CD14-positive monocyte (primary cell): ENCODE measurements around the gene KIF13A. TPM values are rescaled to one million over a fixed set of nuclear protein-coding genes. Genes with fewer than 3 reads are reported as not detected.

ENCODE experiments used
- DNase-seq, 3 donors: peaks; one replicate each; pipeline ENCODE4 v3.0.0-alpha.2; 2011 to 2022
- H2AFZ ChIP-seq: 2 replicates; pipeline ENCODE4 v1.6.0; 2012; ENCODE audit warnings: mild to moderate bottlenecking, low read depth, low read length, inconsistent platforms; ENCODE audit not compliant: insufficient read depth, poor library complexity, severe bottlenecking
- H3K27ac ChIP-seq, 2 donors: 1 replicate in 1 of 2; 2 replicates in 1 of 2; pipeline ENCODE4 v1.5.1; 2012 to 2013; ENCODE audit warnings: low read length in 2 of 2, control low read depth in 1 of 2, inconsistent platforms in 1 of 2, low read depth in 1 of 2, mild to moderate bottlenecking in 1 of 2
- H3K27me3 ChIP-seq, 2 donors: one replicate each; pipeline versions ENCODE4 v1.6.0 to v1.6.1; 2011 to 2013; ENCODE audit warnings: low read length in 2 of 2; ENCODE audit not compliant: control insufficient read depth in 2 of 2, insufficient read depth in 2 of 2
- H3K36me3 ChIP-seq, 2 donors: replicated peaks in 1 of 2; 1 replicate in 1 of 2; 2 replicates in 1 of 2; pipeline versions ENCODE4 v1.5.1 to v1.6.1; 2012 to 2013; ENCODE audit warnings: low read length in 2 of 2, control low read depth in 1 of 2, inconsistent platforms in 1 of 2, mild to moderate bottlenecking in 1 of 2; ENCODE audit not compliant: insufficient read depth in 2 of 2, control insufficient read depth in 1 of 2
- H3K4me1 ChIP-seq, 2 donors: 1 replicate in 1 of 2; 2 replicates in 1 of 2; pipeline versions ENCODE4 v1.5.1 to v1.6.1; 2012 to 2013; ENCODE audit warnings: low read length in 2 of 2, control low read depth in 1 of 2, inconsistent platforms in 1 of 2, mild to moderate bottlenecking in 1 of 2, moderate library complexity in 1 of 2; ENCODE audit not compliant: insufficient read depth in 2 of 2, control insufficient read depth in 1 of 2
- H3K4me2 ChIP-seq: replicated peaks from 2 replicates; pipeline ENCODE3; 2012; ENCODE audit warnings: low read length, moderate library complexity, mild to moderate bottlenecking; ENCODE audit not compliant: poor library complexity, severe bottlenecking; ENCODE audit errors: extremely low read depth
- H3K4me3 ChIP-seq, 3 experiments: fragments of 200-600 bp in 1 of 3; sonication (generic) in 1 of 3; replicated peaks in 1 of 3; 1 replicate in 2 of 3; 2 replicates in 1 of 3; pipeline ENCODE4 v1.5.1; 2011 to 2013; ENCODE audit warnings: low read length in 3 of 3, mild to moderate bottlenecking in 3 of 3, control low read depth in 2 of 3, low read depth in 2 of 3, inconsistent platforms in 1 of 3, moderate library complexity in 1 of 3
- H3K79me2 ChIP-seq: 2 replicates; pipeline ENCODE4 v1.6.0; 2012; ENCODE audit warnings: mild to moderate bottlenecking, control low read depth, inconsistent platforms, low read length, moderate library complexity; ENCODE audit not compliant: insufficient read depth
- H3K9ac ChIP-seq: 2 replicates; pipeline ENCODE4 v1.6.0; 2017; ENCODE audit warnings: low read length, mild to moderate bottlenecking; ENCODE audit not compliant: insufficient read depth, poor library complexity, severe bottlenecking
- H3K9me3 ChIP-seq, 2 donors: replicated peaks in 1 of 2; 1 replicate in 1 of 2; 2 replicates in 1 of 2; pipeline versions ENCODE4 v1.5.1 to v1.6.1; 2012 to 2013; ENCODE audit warnings: low read length in 2 of 2, control low read depth in 1 of 2; ENCODE audit not compliant: control insufficient read depth in 1 of 2, insufficient read depth in 1 of 2
- H4K20me1 ChIP-seq: 2 replicates; pipeline ENCODE4 v1.6.0; 2012; ENCODE audit warnings: mild to moderate bottlenecking, low read length, control low read depth, moderate library complexity; ENCODE audit not compliant: insufficient read depth
- H3K27ac Mint-ChIP-seq, 7 donors: one replicate each; pipeline ENCODE4 v1.8.0; 2020; ENCODE audit warnings: mild to moderate bottlenecking in 7 of 7, mixed read lengths in 7 of 7, moderate library complexity in 6 of 7, inconsistent platforms in 2 of 7
- H3K27me3 Mint-ChIP-seq, 3 donors: one replicate each; pipeline ENCODE4 v1.8.0; 2021 to 2022; ENCODE audit warnings: low read depth in 3 of 3, mild to moderate bottlenecking in 3 of 3, mixed read lengths in 3 of 3, moderate library complexity in 3 of 3, inconsistent platforms in 1 of 3
- H3K36me3 Mint-ChIP-seq, 2 donors: one replicate each; pipeline ENCODE4 v1.8.0; 2020; ENCODE audit warnings: mixed read lengths in 2 of 2, inconsistent platforms in 1 of 2, mild to moderate bottlenecking in 1 of 2
- H3K4me1 Mint-ChIP-seq: one replicate; pipeline ENCODE4 v1.8.0; 2020; ENCODE audit warnings: mild to moderate bottlenecking, mixed read lengths
- H3K4me3 Mint-ChIP-seq, 2 donors: one replicate each; pipeline ENCODE4 v1.8.0; 2020; ENCODE audit warnings: mild to moderate bottlenecking in 2 of 2, mixed read lengths in 2 of 2, moderate library complexity in 1 of 2
- H3K9me3 Mint-ChIP-seq, 7 donors: one replicate each; pipeline ENCODE4 v1.8.0; 2020 to 2022; ENCODE audit warnings: mixed read lengths in 7 of 7, mild to moderate bottlenecking in 6 of 7, moderate library complexity in 6 of 7, inconsistent platforms in 2 of 7
- CTCF ChIP-seq: fragments of 200-600 bp; IDR thresholded peaks from one replicate; pipeline ENCODE4 v1.8.0; 2022; ENCODE audit warnings: antibody characterized with exemption, mild to moderate bottlenecking
- WGBS: methylation state at CpG from one replicate; pipeline ENCODE4 v1.1.5; 2013; ENCODE audit warnings: missing lambda C conversion rate; ENCODE audit not compliant: insufficient coverage; 5-methylcytosine and 5-hydroxymethylcytosine counted together
- intact Hi-C, 2 donors: fragments of 100-400 bp; cut with micrococcal nuclease; formaldehyde crosslinking; loops; one replicate each; pipeline versions ENCODE4 v1.15.0 to v1.15.1; 2023
- polyA plus RNA-seq, 3 donors: library from polyadenylated mRNA; depleted of rRNA in 1 of 3; unstranded in 2 of 3; stranded (reverse) in 1 of 3; fragments of 300-500 nt in 2 of 3; fragments of >200 nt in 1 of 3; fragmentation: Illumina TruSeq in 2 of 3; gene quantifications; 1 replicate in 2 of 3; 2 replicates in 1 of 3; pipeline ENCODE4 v1.2.3, GENCODE V29; 2012 to 2021

Gene KIF13A
- polyA plus RNA-seq, 3 donors, result 2.9 to 28.4 (median 6.0) TPM

GRCh38 chr6:17964633-17965032 is 22.8 kb downstream of the KIF13A start:
- peaks cover 97% of the 10 kb centered on the region for H3K79me2 ChIP-seq
- no CpG with 5 or more reads among the region's 8 CpGs for WGBS

GRCh38 chr6:17962436-17963031 is 24.9 kb downstream of the KIF13A start:
- H3K27me3 ChIP-seq, result no peaks in the 10 kb centered on the region
- H3K9me3 ChIP-seq, result no peaks in the 10 kb centered on the region
- peaks cover 4 to 9% of the 10 kb centered on the region in 2 donors for H3K4me1 ChIP-seq
- no peak overlapping the region for H2AFZ ChIP-seq
- no peak overlapping the region for H3K4me3 ChIP-seq
- no peak for TF ChIP-seq CTCF
- no peaks in the 10 kb centered on the region for H3K36me3 ChIP-seq
- Mint-ChIP-seq H3K27me3 (peaks cover 0 to under 1% (median 0%) of the 10 kb centered on the region in 3 donors), H3K9me3 (peaks cover 0 to 2% (median 0%) of the 10 kb centered on the region in 7 donors), H3K36me3 (peaks cover 7 to 14% of the 10 kb centered on the region in 2 donors), H3K4me3 (peak overlapping the region in 1 of 2 donors; percentile 43), H3K4me1 (peaks cover 14% of the 10 kb centered on the region), H3K27ac (peak overlapping the region; percentile 3 to 76 (median 62))
- intact Hi-C loops, result no loop called here
- no peak overlapping the region for H3K27ac ChIP-seq
- 0% methylated on average over 4 of the region's 6 CpGs for WGBS
- H3K4me2 ChIP-seq, result peak overlapping the region; percentile 26
- peaks cover 98% of the 10 kb centered on the region for H3K79me2 ChIP-seq
- H4K20me1 ChIP-seq, result peaks cover 99% of the 10 kb centered on the region
- DNase-seq, result no peak
- H3K9ac ChIP-seq, result no peak overlapping the region

More at GRCh38 chr6:17964633-17965032, 22.8 kb downstream of the KIF13A start:
- no peak overlapping the region for H3K4me2 ChIP-seq
- intact Hi-C loops, result no loop called here
- Mint-ChIP-seq H3K27me3 (no peaks in the 10 kb centered on the region), H3K4me1 (peaks cover 17% of the 10 kb centered on the region), H3K36me3 (peaks cover 7 to 10% of the 10 kb centered on the region in 2 donors), H3K9me3 (peaks cover 0 to 2% (median 0%) of the 10 kb centered on the region in 7 donors), H3K27ac (peak overlapping the region in 1 of 7 donors; percentile 56), H3K4me3 (no peak overlapping the region)
- no peaks in the 10 kb centered on the region for H3K36me3 ChIP-seq
- H3K9me3 ChIP-seq, result no peaks in the 10 kb centered on the region
- H3K4me3 ChIP-seq, result no peak overlapping the region
- H2AFZ ChIP-seq, result no peak overlapping the region
- no peak overlapping the region for H3K27ac ChIP-seq
- no peaks in the 10 kb centered on the region for H3K27me3 ChIP-seq
- H3K9ac ChIP-seq, result no peak overlapping the region
- TF ChIP-seq CTCF, result no peak
- DNase-seq, result no peak
- H4K20me1 ChIP-seq, result peaks cover 99% of the 10 kb centered on the region
- H3K4me1 ChIP-seq, result peaks cover 4 to 9% of the 10 kb centered on the region in 2 donors
